HepG2 (cell line): ENCODE results near the gene AKAP14. TPM values are rescaled to one million over a fixed set of nuclear protein-coding genes. Genes with fewer than 3 reads are reported as not detected.

Experiments
- ADNP ChIP-seq: sonication (generic); formaldehyde crosslinking; IDR thresholded peaks from 2 replicates; pipeline ENCODE4 v1.4.0; 2020; ENCODE audit warnings: missing genetic modification reagents
- ATAD3A ChIP-seq: sonication (generic); formaldehyde crosslinking; IDR thresholded peaks from 2 replicates; pipeline ENCODE4 v1.4.0; 2020; ENCODE audit warnings: missing genetic modification reagents
- BRCA1 ChIP-seq: sonication (generic); formaldehyde crosslinking; IDR thresholded peaks from 2 replicates; pipeline ENCODE4 v1.4.0; 2020; ENCODE audit warnings: missing genetic modification reagents
- CBFB ChIP-seq: sonication (generic); formaldehyde crosslinking; IDR thresholded peaks from 2 replicates; pipeline ENCODE4 v1.4.0; 2020; ENCODE audit warnings: missing genetic modification reagents
- FOXO1 ChIP-seq: sonication (generic); formaldehyde crosslinking; IDR thresholded peaks from 2 replicates; pipeline ENCODE4 v1.4.0; 2020; ENCODE audit warnings: missing genetic modification reagents
- HHEX ChIP-seq: IDR thresholded peaks from 2 replicates; pipeline ENCODE4 v1.6.1; 2016; ENCODE audit warnings: control low read depth
- HOXA3 ChIP-seq: sonication (generic); formaldehyde crosslinking; IDR thresholded peaks from 2 replicates; pipeline ENCODE4 v1.5.0; 2020; ENCODE audit warnings: missing genetic modification reagents
- PRPF4 ChIP-seq: fragments of 200-400 bp; formaldehyde crosslinking; IDR thresholded peaks from 2 replicates; pipeline ENCODE4 v1.6.1; 2016; ENCODE audit warnings: low read length, low read depth; ENCODE audit not compliant: poor library complexity, severe bottlenecking
- SMARCE1 ChIP-seq: fragments of 450-650 bp; IDR thresholded peaks from 2 replicates; pipeline ENCODE4 v1.6.1; 2017; ENCODE audit warnings: borderline replicate concordance
- SP4 ChIP-seq: sonication (generic); formaldehyde crosslinking; IDR thresholded peaks from 2 replicates; pipeline ENCODE4 v1.8.1; 2023; ENCODE audit warnings: mild to moderate bottlenecking, missing genetic modification reagents
- SPEN ChIP-seq: sonication (generic); formaldehyde crosslinking; IDR thresholded peaks from 2 replicates; pipeline ENCODE4 v1.5.1; 2020; ENCODE audit warnings: low read depth, mild to moderate bottlenecking, missing genetic modification reagents
- SRSF4 ChIP-seq: fragments of 200-400 bp; formaldehyde crosslinking; IDR thresholded peaks from one replicate; pipeline ENCODE4 v1.6.1; 2018; ENCODE audit warnings: mild to moderate bottlenecking, low read depth, low read length, moderate library complexity; ENCODE audit not compliant: poor library complexity, severe bottlenecking
- SRY ChIP-seq: sonication (generic); formaldehyde crosslinking; IDR thresholded peaks from 2 replicates; pipeline ENCODE4 v1.8.0; 2022; ENCODE audit warnings: mild to moderate bottlenecking, missing genetic modification reagents
- YEATS4 ChIP-seq: sonication (generic); formaldehyde crosslinking; IDR thresholded peaks from 2 replicates; pipeline ENCODE4 v1.4.0; 2020; ENCODE audit warnings: missing genetic modification reagents, borderline replicate concordance
- ZBTB3 ChIP-seq: sonication (generic); formaldehyde crosslinking; IDR thresholded peaks from 2 replicates; pipeline ENCODE4 v1.4.0; 2020; ENCODE audit warnings: low read depth, mild to moderate bottlenecking, moderate library complexity, missing genetic modification reagents, borderline replicate concordance
- ZFP36 ChIP-seq: fragments of 150-350 bp; IDR thresholded peaks from 2 replicates; pipeline ENCODE4 v1.6.1; 2018; ENCODE audit warnings: borderline replicate concordance, low read length, low read depth; ENCODE audit not compliant: partially characterized antibody
- ZNF274 ChIP-seq: sonication (generic); formaldehyde crosslinking; IDR thresholded peaks from 2 replicates; pipeline ENCODE4 v1.5.1; 2020; ENCODE audit warnings: mild to moderate bottlenecking, missing genetic modification reagents
- ZNF281 ChIP-seq: sonication (generic); formaldehyde crosslinking; IDR thresholded peaks from 2 replicates; pipeline ENCODE4 v1.4.0; 2020; ENCODE audit warnings: missing genetic modification reagents, borderline replicate concordance
- ZNF468 ChIP-seq: sonication (generic); formaldehyde crosslinking; IDR thresholded peaks from 2 replicates; pipeline ENCODE4 v1.8.0; 2022; ENCODE audit warnings: mild to moderate bottlenecking, moderate library complexity, missing genetic modification reagents
- ZNF562 ChIP-seq: sonication (generic); formaldehyde crosslinking; IDR thresholded peaks from 2 replicates; pipeline ENCODE4 v1.8.0; 2022; ENCODE audit warnings: missing genetic modification reagents, borderline replicate concordance
- ZNF660 ChIP-seq: sonication (generic); formaldehyde crosslinking; IDR thresholded peaks from 2 replicates; pipeline ENCODE4 v1.5.1; 2020; ENCODE audit warnings: mild to moderate bottlenecking, low read depth, missing genetic modification reagents, borderline replicate concordance
- ZNF674 ChIP-seq: sonication (generic); formaldehyde crosslinking; IDR thresholded peaks from 2 replicates; pipeline ENCODE4 v1.5.0; 2020; ENCODE audit warnings: low read depth, mild to moderate bottlenecking, missing genetic modification reagents
- ZNF766 ChIP-seq: sonication (generic); formaldehyde crosslinking; IDR thresholded peaks from 2 replicates; pipeline ENCODE4 v1.5.0; 2020; ENCODE audit warnings: missing genetic modification reagents, borderline replicate concordance
- ZNF891 ChIP-seq: sonication (generic); formaldehyde crosslinking; IDR thresholded peaks from 2 replicates; pipeline ENCODE4 v1.5.0; 2020; ENCODE audit warnings: mild to moderate bottlenecking, missing genetic modification reagents
- polyA plus RNA-seq, 8 experiments: library from polyadenylated mRNA; depleted of rRNA in 3 of 8; stranded (reverse) in 7 of 8; unstranded in 1 of 8; fragments of >200 nt; fragmentation: Illumina TruSeq in 4 of 8; extraction: Trizol in 4 of 8; gene quantifications; 2 replicates each; pipeline versions ENCODE4 v1.2.1 to v1.2.3, GENCODE V29; 2011 to 2016; ENCODE audit warnings: low read depth in 4 of 8, missing spikeins in 1 of 8, mixed read lengths in 1 of 8; ENCODE audit not compliant: insufficient read depth in 1 of 8
- total RNA-seq, 5 experiments: library from RNA; depleted of rRNA; stranded (reverse); fragments of >200 nt; fragmentation: Illumina TruSeq; extraction: Trizol; gene quantifications; 2 replicates each; pipeline ENCODE4 v1.2.3, GENCODE V29; 2016; ENCODE audit warnings: low read depth in 1 of 5

Gene AKAP14
- total and polyA plus RNA-seq, 2 of the 13 experiments (the other 11 are each of a cell fraction or from before 2014, with no cell fraction given): 0.20 to 1.7 TPM

- TF ChIP-seq SPEN (CRISPR knock-in tag) (peak; percentile 64; the same call in 1 of the 2 replicates), ZFP36 (no peak), SP4 (CRISPR knock-in tag) (no peak), SMARCE1 (no peak), ZNF891 (0 out of 2 replicates have a peak, but pooled peaks have one; percentile 53), ZNF766 (CRISPR knock-in tag) (no peak), SRSF4 (no peak), HHEX (no peak), ZNF274 (CRISPR knock-in tag) (no peak), PRPF4 (no peak), ATAD3A (CRISPR knock-in tag) (no peak), ZNF660 (CRISPR knock-in tag) (no peak), ZNF674 (CRISPR knock-in tag) (no peak), CBFB (CRISPR knock-in tag) (0 out of 2 replicates have a peak, but pooled peaks have one; percentile 32), SRY (CRISPR knock-in tag) (no peak; the same call in 1 of the 2 replicates), ADNP (CRISPR knock-in tag) (no peak), BRCA1 (CRISPR knock-in tag) (no peak), ZNF468 (CRISPR knock-in tag) (no peak), ZBTB3 (CRISPR knock-in tag) (no peak), YEATS4 (CRISPR knock-in tag) (peak; percentile 52; the same call in 1 of the 2 replicates), HOXA3 (CRISPR knock-in tag) (peak; percentile 65; the same call in 1 of the 2 replicates), FOXO1 (CRISPR knock-in tag) (no peak), ZNF562 (CRISPR knock-in tag) (no peak), ZNF281 (CRISPR knock-in tag) (no peak)
These were observed 47.7 kb downstream of the AKAP14 start, which contains the start of gene NKAP (continued) for GRCh38 chrX:119943185-119943988.
